GM11168 (cell line): ENCODE measurements around the gene LRTM2.

Experiments
- in situ Hi-C: fragments of 300-500 bp; cut with MboI; formaldehyde crosslinking; loops from one replicate; pipeline ENCODE4 v1.12.0; 2022; ENCODE audit warnings: low sequenced_read_pairs; ENCODE audit not compliant: unreplicated experiment

Gene LRTM2

DNA sequence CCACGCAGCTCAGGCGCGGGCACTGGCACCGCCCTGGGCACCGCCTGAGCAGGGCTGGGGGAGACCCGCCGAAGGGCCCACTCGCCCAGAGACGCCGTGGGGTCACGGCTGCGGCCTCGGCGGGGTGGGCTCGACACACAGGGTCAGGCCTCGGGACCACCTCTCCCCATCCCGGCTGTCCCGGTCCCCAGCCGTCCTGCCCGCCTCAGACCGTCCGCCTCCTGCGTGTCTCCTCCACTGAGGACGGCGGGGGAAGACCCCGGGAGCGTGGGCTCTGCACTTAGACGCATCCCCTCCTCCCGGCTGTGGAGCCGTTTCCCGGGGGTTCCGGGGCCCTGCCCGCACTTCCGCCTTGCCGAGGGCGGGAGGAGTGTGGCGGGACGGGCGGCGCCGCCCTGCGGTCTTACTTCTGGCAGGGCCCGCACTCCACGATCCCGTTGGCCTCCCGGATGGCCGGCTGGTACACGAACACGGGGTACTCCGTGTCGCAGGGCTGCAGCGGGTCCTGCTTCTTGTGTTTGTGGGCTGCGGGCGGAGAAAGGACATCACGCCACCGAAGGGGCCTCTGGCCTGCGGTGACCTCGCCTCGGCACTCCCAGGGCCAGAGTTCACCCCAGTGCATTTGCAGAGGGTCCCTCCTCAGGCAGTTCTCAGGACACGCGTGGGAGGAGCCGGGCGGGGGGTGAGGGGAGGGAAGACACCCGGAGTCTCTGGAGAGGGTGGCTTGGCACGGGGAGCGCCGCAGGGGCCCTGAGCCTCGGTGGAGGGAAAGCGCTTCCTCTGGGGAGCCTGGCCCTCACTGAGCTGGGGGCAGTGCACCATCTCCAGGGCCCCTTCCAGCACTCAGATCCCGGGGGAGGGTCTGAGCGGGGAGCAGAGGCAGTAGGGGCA is 23.1 kb upstream of the LRTM2 start:
- in situ Hi-C loops, result no loop called here

DNA sequence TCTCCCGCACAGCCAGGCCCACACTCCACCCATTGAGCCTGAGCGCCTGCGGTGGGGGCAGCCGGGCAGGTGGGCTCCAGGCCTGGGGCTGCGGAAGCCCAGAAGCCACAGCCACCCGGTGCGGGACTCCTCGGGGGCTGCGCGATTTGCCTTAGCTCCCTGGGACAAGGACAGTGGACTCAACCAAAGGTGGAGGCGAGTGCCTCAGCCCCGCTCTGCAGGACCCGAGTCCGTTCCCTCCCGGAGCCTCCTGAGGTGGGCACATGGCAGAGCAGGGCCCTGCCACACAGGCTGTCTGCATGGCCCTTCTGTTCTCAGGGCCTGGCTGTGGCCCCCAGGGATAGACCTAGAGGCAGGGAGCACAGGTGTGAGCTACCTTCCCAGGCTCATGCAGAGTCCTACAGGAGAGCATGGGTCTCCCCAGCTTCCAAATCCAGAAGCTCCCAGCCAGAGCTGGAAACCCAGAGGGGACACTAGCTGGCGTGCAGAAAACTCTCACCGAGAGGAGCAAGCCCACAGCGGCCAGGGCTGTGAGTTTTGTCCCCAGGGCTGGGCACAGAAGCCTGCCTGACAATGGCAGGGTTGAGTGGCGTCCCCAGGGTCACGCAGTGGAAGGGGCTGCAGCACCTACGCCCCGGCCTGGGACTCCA is 22.2 kb upstream of the LRTM2 start:
- in situ Hi-C loops, result no loop called here

DNA sequence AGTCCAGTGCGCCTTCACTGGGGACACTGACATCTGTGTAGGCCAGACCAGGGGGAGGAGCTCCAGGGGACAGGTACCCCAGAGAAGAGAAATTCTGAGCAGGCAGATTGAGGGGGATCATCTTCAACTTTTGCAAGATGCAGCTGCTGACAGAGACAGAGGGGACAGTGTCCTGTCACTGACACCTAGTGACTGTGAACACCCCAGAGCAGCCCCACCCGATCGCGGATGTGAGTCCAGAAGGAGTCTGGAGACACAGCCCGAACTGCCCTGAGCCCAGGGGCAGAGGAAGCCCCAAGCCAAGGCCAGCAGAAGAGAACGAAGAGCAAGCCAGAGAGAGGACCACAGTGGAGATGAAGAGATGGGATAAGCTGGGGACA is 21.7 kb upstream of the LRTM2 start:
- in situ Hi-C loops, result no loop called here

DNA sequence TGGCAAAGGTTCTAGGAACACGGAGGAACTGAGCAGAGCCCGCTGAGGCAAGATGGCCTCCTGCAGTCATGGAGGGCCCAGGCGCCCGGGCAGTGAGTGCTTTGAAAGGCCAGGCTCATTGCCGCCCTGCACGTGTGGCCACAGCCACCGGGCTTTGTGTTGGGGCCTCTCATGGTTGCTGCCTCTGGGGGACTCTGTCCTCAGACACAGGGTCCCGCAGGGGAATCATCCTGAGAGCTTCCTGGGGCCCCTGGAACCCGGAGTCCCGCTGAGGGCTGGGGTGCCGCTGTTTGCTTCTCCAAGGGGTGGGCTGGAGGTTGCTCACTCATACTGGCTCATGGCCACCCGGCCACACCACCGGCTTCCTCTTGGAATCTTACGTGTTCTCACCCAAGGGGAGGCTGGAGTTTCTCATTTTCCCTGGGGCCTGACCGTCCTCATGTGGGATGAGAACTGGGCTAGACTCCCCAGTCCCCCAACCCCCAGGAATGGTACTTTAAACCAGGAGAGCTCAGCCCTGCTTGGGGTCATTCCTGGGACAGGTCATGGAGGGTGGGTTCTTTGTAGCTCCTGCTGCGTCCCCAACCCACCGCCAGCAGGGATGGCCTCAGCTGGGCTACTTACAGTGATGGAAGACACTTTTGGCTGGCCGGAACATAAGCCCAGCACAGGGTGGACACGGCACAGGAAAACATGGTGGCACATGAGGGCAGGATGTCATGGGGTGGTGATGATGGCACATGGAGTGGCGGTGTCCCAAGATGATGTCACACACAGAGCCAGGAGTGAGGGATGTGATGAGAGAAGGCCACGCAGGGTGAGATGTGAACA is 21.1 kb upstream of the LRTM2 start:
- in situ Hi-C loops, result no loop called here

DNA sequence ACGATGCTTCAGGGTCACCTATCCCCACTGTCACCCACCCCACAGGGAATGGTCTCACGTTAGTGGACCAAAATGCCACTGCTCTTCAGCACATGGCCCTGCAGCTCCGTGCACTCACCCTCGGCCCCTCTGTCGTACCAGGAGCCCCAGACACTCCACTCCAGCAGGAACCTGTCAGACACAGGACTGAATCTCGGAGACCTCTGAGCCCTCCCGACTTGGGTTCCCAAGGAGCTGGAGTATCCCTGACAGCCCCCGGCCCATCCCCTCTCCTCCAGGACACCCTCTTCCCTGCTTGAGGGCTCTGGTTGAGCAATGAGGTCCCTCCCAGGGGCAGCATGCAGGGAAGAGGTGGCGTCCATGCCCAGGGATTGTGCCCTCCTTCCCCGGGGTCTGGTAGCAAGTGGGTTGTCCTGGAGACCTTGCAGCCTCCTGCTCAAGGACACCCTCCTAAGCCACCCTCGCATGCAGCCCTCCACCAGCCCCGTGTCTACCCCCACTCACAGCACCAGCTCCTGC is 20.4 kb upstream of the LRTM2 start:
- in situ Hi-C loops, result no loop called here

DNA sequence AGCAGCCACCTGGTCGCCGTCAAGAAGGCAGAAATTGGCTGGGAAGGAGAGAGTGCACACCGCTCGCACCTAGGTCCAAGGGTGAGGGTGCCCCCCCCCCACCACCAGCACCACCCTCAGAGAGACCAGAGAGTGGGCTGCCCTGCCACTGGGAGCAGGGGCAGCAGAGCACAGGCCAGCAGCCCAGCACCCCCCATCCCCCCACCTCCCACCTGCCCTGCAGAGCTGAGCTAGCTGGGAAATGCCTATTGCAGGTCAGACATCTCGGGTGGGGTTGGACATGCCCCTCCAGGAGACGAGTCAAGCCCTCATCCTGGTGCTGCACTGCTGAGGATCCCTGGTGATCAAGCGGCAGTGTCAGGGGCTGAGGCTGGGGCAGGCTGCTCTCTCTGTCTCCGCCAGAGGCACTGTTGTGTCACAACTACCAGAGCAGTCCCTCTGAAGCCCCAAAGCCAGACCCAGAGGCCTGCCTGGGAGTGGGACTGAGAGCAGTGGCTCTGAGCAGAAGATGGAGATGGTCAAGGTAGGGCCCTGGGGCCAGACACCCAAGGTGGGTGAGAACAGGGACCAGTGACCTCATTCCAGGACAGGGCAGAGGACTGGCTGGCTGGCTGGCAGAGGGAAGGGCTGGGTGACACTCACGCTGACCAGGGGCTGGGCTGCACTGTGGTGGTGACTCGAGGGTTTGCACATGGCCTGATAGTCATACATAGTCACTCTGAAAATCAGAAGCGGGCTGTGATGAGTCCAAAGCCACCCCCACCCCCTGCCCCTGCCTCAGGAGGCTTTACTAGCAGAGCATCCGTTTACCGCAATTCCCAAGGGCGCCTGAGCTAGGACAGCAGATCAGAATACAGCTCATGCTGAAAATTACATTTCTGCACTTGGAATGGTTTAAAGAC is 19.7 kb upstream of the LRTM2 start:
- in situ Hi-C loops, result no loop called here

DNA sequence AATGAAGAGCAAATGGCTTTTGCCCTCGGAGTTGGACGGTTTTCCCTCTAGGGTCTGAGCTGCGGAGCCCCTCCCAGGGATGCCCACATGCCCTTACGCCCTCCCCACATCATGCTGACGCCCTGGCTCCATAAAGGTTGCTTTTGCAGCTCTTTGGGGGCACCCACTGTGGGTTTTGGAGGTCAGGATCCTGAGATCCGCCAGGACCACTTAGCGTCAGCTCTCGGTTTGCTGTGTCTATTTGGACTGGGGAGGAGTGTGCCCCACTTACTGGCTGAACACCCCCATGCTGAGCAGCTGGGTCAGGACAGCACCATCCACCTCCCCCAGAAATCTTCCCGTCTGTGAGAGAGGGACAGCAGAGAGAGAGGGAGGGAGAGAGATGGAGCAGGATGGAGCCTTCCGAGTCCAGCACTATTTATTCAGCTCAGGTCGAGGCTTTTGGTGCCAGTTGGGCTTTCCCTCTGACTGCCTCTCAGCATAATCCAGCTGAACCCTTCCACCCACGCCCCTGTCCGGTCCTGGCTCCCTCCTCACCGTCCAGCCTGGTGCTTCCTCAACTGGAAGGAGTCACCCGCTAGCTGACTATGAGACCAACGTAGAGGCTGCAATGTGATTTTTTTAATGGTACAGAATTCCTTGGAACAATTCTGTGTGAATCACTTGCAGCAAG is 18.9 kb upstream of the LRTM2 start:
- in situ Hi-C loops, result no loop called here

DNA sequence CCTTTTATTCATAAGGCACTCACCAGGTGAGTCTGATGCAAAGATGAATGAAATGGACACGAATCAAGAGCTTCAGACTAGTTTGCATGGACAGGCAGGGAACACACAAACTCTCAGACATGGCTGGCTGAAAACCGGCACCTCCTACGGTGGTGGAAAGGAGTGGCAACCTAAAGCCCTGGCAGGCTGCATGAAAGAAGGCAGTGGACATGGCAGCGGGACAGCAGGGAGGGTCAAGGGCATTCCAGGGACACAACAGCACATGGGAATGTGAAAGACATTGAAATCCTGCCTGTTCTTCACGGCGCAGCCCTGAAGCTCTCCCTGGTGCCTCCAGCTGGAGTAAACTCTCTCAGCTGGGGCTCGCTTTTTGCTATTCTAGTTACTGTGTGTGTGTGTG is 16.6 kb upstream of the LRTM2 start:
- in situ Hi-C loops, result no loop called here

DNA sequence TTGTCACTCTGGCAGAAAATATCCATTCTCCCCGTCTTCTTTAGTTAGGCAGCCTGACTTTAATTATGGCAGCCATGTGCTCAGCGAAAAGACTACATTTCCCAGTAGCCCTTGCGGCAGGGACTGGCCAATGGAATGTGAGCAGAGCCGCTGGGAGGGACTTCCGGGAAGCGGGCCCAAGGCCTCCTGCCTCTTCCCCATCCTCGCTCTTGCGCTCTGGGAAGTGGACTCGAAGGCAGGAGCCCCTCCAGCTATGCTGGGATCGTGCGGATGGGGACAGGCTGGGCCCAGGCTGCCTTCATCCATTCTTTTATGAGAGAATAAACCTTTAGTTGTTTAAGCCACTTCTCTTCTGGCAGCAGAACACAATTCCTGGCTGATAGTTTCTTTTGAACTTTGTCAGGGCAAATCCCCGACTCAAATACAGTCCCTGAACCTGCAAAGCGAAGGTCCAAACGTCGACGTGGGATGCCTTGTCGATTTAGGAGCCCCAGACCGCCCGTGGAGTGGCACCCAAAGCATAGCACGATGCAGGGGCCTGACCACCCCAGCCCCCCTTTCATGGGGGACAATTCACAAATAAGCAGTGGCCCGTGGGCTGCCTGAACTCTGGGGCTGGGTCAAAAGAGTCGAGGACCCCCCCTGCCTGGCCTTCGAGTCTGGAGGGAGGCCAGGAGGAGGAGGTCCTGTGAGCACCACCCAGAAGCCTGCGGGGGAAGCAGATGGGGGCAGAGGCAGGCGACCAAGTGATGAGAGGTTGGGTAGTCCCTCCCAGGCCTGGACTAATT is 15.6 kb upstream of the LRTM2 start:
- in situ Hi-C loops, result no loop called here

DNA sequence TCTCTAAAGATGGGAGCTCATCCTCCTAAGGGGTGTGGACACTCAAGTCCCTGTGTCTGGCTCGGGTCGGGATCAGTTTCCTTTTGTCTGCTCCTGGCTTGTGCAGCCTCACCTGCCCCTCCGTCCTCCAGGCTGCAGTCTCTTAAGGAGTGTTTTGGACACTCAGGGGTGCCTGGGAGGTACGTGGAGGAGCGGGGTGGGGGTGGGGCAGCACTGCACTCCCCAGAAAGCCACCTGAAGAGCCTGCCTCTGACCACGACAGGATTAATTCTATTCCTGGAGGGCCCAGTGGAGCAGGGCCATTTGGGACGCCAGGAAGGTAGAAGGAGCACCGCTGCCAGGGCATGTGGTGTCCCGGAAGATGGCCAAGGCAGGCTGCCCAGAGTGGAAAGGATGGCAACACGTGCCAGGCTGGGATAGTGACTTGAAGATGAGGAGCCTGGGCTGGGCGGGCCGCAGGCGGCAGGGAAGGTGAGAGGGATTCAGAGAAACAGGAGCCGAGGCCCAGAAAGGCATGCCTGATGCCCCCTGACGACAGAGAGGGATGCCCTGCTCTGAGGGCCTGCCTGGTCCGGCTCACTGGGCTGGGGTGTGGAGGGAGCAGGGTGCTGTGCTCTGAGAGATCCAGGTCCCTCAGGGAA is 14.8 kb upstream of the LRTM2 start:
- in situ Hi-C loops, result no loop called here

DNA sequence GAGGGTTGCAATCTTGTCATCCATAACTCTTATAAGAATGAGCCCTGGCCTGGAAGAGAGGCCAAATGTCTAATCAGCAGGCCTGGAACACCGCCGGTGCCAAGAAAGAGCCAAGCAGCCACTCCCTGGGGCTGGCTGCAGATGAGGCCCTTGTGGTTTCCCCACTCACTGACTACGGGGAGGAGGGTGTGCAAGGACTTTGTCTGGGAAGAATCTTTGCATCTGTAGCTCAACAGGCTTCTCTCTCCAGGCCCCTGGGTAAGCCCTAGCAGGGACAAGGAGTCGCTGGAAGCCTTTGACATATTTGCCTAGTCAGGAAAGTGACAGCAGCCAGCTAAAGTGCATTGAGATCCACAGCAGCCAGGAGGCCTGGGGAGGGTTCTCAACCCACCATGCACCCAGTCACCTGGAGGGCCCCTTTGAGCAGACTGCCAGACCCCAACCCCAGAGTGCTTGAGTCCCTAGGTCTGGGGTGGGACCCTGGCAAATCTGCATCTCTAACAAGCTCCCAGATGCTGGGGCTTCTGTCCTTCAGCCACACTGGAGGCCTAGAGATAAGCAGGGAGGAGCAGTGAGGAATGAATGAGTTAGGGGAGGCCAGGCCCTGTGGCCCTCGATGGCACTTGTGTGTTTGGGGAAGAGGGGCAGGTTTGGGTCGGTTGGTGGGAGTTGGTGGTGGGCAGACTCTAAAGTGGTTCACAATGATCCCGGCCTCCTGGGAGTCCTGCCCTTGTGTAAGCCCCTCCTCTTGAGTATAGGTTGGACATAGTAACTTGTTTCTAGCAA is 13.9 kb upstream of the LRTM2 start:
- in situ Hi-C loops, result no loop called here

DNA sequence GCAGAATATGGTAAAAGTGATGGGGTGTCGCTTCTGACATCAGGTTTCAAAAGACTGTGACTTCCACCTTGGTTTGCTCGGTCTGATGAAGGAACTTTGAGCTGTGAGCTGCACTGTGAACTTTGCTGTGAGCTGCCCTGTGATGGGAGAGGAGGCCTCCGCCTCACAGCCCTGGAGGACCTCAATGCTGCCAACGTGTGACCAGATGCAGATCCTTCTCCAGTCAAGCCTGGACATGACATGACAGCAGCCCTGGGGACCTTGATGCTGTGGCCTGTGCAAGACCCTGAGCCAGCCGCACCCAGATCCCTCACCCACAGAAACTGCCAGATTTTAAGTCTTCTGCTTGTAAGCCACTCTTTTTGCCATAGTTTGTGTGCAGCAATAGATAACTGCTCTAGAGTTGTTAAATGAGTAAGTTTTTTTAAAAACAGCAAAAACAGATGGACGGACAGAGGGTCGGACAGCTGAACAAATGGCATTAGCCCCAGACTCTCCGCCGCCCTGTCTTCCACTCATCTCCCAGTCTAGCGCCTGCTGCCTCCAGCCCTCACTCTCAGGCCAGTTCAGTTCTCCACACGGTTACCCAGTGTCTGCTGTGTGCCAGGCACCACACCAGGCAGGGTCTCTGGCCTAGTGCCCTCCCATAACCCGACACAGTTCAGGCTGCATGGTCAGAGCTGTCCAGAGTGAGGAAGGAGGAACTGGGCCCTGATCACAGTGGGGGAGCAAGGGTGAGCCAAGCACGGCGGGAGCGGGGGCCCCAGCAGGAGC is 13.1 kb upstream of the LRTM2 start:
- in situ Hi-C loops, result no loop called here

DNA sequence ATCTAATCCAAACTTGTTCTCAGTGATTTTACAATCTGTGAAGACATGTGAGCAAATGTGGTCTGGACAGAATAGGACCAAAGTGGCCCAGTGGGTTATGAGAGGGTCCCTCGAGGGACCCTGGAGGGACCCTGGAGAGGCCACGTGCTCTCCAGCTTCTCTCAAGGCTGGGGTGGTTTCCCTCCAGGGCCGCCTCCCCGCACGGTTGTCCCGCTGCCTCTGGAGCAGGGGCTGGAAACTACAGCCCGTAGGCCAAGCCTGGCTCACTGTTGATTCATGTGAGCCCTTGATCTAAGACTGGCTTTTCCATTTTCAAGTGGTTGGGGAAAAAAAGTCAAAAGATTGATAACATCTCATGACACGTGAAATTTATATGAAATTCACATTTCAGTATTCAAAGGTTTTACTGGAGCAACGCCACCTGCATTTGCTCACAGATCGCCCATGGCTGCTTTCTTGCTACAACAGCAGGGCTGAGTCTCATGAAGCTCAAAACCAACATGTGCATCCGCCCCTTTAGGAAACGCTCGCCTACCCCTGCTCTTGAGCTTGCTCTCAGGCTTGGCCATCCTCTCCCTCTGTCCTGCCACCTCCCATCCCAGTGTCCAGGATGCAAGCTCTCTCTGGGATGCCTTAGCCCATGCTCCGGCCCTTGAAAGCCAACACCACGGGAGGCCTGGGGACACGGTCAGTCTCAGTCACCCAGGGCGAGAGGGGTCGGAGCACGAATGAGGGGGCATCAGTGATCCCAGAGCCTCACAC is 12.1 kb upstream of the LRTM2 start:
- in situ Hi-C loops, result no loop called here

DNA sequence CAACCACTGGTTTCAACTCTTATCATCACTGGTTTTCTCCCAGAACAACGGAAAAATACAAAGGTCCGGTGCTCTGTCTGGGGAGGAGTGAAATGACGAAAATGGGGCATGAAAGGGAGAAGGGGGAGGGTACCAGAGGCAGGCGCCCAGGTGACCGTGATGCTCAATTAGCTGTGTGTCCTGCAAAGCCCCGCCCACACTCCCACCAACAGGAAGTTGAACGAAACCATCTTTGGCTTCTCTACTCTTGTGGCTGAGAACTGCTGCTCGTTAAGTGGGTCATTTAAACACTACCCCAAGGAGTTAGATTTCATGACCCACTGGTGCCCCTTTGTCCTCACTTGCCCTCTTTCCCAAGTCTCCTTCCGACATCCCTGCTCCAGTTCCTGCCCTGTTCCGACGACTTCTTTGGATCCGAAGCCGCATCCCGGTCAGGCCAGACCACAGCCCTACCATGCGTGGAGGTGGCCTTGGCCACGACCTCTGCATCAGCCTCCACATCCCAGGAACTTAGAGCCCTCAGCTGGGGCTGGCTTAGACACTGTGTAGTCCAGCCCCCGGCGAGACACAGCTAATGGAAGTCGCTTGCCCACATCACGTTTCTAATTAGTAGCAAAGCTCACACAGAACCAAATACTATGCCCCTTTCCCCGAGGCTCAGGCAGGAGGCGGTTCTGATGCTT is 11.4 kb upstream of the LRTM2 start:
- in situ Hi-C loops, result no loop called here

DNA sequence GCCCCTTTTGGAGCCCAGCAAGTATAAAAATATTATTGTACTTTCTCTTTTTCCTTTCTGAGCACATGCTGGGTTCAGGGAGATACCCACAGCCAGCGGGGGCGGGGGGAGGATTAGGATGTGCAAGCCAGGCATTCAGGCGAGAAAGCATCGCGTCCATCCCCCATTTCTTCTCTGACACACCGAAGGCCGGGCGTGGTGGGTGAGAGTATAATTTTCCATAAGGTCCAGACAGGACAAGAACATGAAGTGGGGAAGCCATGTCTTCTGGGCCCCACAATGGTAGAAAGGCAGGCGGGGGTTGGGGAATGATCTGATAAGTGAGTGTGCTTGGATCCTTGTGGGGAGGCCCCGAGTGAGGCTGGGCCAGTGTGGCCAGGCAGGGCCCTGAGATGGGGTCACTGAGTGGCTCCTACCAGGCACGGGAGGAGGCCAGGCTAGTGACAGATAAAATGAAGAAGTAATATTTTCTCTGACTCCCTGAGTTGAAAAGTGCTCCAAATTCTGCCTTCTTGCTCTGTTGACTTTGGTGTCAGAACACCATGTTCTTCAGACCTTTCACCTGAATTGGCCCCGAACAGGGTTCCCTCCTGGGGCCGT is 10.7 kb upstream of the LRTM2 start:
- in situ Hi-C loops, result no loop called here
